Measurements from ENCODE around the gene TIRAP. TPM values are rescaled to one million over a fixed set of nuclear protein-coding genes. Genes with fewer than 3 reads are reported as not detected.
"Not testable (repeated sequence)": the region's sequence is repeated elsewhere in the genome, so short reads cannot be mapped to it uniquely, and the experiment has no call there.

The TIRAP gene
- total RNA-seq, 1 donor from 2014 or later, result 9.2 TPM

DNA sequence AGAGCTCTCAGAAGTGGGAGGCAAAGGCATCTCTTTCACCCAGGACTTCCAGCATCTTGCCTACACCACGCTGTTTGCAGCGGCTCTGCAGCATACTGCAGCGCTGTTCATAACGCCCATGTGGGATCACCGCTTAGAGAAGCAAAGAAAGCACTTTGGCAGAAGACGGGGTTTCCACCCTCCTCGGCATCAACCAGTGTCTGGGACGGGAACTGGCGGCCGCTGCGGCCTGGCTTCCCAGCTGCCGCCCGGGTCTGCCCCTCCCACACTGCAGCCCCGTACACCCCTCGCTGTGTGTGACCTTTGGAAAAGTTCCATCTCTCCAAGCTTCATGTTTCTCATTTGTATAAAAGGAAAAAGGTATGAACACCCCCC, 545 bp upstream of the TIRAP start:
- no peak for DNase-seq (ENCODE audit: extremely low read depth, low read depth, low spot score)

DNA sequence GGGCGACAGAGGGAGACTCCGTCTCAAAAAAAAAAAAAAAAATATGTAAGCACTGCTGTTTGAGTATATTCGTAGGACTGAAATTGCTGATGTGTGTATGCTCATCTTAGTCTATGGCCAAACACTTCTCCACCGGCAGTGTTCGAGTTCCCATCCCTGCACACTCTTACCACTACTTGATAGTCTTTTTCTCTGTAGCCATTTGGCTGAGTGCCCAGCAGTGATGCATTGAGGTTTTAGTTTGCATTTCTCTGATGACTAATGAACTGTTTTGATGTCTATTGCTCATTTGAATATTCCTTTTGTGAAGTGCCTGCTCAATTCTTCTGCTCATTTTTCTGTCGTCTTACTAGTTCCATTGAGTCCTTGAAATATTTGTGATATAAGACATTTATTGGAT, 1.9 kb downstream of the TIRAP start:
- DNase-seq (ENCODE audit: extremely low read depth, low read depth, low spot score), result peak; percentile 85

DNA sequence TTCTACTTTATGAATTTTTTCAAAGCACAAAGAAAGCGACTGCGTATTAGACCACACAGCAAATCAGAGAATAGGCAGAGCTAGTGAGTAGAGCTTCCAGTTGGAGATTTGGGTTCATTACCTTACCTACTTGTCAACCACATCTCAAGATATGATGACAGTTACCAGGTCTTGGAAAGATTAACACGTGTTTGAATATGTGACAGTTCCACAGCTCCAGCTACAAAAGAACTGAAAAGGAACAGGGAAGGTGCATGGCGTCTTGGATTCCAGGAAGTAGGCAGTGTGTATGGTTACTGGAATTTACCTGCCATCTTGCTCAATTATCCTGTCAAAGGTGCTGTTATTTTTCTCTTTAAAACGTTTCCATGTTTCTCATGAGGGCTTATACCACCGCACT, 5.3 kb downstream of the TIRAP start:
- no peak for DNase-seq (ENCODE audit: extremely low read depth, low read depth, low spot score)

DNA sequence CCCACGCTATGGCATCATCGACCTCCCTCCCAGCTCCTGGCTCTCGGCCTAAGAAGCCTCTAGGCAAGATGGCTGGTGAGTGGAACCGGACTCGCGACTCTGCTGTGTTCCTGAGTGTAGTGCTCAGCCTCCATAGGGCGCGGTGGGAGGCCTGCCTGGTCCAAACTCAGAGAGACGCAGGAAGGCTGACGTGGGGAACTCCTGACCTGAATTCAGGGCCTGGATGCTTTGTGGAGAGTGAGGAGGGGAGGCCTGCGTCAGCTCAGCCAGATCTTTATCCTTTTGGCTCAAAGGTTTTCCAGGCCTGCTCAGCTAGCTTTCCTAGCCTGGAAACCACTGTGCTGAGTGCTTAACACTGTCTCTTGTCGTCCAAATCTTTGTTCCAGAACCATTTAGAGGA, 8.0 kb downstream of the TIRAP start:
- DNase-seq (ENCODE audit: extremely low read depth, low read depth, low spot score), result no peak

DNA sequence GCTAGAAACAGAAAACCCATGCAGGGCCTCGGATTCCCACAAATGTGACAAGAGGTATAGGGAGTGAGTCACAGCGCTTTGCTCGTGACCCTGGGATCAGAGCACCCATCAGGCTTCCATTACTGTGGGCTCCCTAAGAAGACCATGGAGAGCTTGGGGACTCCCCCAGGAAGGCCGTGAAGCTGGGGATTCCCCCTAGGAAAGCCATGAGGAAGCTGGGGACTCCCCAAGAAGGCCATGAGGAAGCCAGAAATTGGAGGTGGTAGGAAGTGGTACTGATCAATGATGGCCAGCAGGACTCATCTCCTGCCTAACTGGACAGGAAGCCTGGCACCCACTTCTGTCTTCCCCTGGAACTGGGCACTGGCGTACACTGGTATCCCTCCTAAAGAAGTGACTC, 10.8 kb downstream of the TIRAP start:
- DNase-seq (ENCODE audit: extremely low read depth, low read depth, low spot score), result no peak

DNA sequence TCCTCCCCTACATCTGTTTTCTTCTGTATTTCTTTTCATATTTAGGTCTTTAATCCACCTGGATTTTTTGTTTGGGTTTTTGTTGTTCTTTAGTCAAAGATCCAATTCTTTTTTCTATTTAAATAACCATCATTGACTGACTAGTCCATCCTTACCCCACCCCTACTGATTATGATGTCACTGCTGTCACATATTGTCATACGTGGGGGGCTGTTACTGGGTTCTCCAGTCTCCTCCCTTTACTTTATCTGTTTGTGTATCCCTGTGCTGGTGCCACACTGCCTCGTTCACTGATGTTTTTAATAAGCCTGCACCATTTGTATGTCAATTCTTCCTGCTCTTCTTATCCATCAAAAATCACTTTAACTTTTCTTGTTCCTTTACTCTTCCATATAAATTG, 14.1 kb downstream of the TIRAP start:
- DNase-seq (ENCODE audit: extremely low read depth, low read depth, low spot score), result no peak

DNA sequence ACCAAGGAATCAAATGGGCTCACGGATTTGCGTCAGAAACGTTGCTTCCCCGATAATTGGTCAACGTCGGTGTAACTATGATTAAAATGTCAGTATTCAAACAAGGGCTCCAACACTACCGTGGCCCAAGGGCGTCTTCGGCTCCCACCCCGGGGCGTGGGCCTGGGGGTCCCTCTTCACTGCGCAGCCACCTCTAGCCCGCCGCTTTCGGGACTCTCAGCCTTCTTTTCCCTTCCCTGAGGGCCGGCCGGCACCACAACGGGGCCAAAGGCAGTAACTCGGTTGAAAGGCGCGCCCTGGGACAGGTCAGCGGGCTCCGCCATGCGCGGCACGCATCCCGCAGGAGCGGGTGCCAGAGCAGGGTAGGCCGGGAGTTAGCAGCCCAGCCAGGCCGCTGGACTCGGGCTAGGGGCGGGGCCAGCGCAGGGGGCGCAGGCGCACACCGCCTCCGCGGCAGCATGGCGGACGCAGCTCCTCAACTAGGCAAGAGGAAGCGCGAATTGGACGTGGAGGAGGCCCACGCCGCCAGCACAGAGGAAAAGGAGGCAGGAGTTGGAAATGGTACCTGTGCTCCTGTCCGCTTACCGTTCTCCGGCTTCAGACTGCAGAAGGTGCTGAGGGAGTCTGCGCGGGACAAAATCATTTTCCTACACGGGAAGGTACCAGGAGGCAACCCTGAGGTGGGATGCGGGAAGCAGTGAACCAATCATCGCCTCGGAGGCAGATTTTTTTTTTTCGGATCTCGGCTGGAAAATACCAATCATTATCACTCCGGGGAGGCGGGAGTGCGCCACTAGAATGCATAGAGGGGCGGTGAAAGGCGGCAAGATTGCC, 20.9 kb downstream of the TIRAP start, which contains the start of gene DCPS:
DCPS (plus strand) TSS at position 438 of the 834 bp plus-strand sequence; CDS start at position 459, 21 bp downstream.
- peak; percentile 47 for DNase-seq (ENCODE audit: extremely low read depth, low read depth, low spot score)

DNA sequence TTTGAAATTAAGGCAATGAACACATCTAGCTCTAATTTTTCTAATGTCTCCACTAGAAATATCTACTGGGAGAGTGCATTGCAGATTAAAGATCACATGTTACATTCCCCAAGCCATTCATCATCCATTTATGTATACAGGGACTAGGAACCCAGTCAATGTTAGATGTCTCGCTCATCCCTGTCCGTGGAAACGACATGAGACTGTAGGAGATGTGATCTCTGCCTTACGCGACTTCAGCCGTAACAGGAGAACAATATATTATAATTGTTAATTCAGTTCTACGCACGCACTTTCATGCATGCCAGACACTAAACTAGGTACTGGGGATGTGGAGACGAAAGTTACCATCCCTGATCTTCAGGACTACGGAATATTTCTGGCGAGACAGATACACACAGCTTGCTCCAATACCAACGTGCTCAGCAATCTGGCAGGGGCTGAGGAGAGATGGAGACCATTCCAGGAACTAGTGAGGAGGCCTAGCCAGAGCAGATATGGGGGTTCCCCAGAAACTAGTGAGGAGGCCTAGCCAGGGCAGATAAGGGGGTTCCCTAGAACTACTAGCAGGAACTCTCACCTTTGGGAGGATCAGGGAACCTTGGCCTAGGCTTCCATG, 21.7 kb downstream of the TIRAP start:
- DNase-seq (ENCODE audit: extremely low read depth, low read depth, low spot score), result no peak

DNA sequence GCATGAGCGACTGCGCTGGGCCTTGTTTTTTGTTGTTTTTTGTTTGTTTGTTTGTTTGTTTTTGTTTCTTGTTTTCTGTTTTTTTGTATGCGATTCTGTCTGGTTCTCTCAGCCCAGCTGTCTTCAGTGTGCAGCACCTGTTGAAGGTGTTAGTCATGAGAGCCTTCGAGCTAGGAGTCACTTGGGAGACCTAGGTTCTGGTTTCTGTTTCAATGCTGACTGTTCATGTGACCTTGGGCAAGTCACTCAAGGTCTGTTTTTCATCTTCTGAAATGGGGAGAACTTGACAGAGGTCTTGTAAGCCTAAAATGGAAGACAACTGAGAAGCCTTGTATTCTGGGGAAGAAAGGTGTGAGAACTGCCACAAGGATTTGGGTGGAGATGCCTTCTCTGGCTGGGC, 22.8 kb downstream of the TIRAP start:
- no peak for DNase-seq (ENCODE audit: extremely low read depth, low read depth, low spot score)

DNA sequence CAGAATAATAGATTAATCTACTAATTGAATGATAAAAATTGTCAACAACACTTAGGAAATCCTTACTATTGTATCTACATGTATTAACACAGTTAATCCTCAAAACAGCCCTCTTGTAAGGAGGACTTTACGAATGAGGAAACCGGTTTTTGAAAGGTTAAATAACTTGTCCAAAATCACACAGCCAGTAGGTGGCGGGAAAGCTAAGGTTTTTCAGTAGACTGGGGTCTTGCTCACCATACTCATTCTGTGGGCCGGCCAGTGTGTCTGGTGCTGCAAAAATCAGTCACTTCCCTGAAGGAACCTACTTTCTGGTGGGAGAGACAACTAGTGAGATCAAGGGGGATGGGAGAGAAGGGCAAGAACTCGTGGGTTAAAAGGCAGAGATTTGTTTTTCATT, 24.8 kb downstream of the TIRAP start:
- DNase-seq (ENCODE audit: extremely low read depth, low read depth, low spot score), result no peak

DNA sequence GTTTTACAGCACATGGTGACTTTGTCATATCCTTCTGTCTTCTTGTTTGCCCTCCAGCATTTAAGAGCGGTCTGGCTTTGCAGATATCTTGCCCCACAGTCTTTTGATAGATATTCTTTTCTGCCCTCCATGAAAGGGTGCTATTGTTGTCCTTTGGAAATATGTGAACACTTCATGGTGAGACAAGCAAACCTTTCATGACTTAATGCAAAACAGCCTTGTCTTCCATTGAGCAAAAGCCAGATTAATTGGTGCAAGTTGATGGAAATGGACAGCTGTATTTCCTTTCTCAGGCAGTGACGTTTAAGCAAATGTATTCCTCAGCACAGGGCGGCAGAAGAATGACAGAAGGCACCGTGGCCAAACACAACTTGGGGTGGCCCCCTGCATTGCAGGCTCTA, 25.4 kb downstream of the TIRAP start:
- no peak for DNase-seq (ENCODE audit: extremely low read depth, low read depth, low spot score)

DNA sequence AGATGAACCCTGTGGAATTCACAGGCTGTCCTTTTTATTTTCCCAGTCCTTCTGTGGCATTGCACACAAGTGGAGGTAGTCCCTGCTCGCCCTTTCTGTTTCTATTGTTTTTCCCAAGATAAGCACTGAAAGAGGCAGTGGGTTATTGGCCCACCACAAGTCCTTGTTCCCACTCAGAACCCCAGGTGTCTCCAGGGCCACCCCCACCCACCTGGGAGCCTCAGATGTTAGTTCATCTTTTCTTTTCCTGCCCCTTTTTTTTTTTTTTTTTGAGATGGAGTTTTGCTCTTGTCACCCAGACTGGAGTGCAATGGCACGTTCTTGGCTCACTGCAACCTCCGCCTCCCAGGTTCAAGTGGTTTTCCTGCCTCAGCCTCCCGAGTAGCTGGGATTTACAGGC, 25.9 kb downstream of the TIRAP start:
- DNase-seq (ENCODE audit: extremely low read depth, low read depth, low spot score), result not testable (repeated sequence)

DNA sequence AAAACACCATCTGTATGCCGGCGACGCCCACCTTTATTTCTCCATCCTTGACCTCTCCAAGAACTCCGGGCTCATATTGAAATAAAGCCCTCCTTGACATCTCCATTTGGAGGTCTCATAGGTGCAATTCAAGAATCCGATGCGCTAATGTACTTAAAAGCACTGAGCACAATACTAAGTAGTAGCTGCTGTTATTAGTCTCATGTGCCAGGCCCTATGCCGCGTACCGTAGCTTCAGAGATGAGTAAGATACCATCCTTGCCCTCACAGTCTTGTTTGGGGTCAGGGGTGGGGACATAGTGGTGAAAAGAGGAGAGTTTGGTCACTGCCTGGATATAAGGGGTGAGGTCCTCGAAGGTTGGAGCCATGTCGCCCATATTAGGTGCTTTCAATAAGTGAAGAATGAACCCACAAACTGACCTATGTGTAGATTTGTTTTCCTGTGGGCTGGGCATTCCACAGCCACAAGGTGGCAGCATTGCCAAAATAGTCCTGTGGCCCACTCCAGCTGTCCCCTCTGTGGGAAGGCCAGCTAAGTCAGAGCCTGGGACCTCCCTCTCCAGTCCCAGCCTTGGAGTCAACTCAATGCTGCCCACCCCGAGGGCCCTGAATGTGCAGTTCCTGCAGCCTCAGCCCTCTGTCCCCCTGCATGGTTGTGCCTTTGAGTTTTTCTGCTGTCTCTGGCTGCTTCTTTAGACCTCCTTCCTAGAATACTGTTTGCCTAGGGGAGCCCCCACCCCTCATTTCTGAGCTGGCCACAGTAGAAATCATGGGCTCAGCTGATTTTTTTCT, 27.5 kb downstream of the TIRAP start:
- peak; percentile 61 for DNase-seq (ENCODE audit: extremely low read depth, low read depth, low spot score)

DNA sequence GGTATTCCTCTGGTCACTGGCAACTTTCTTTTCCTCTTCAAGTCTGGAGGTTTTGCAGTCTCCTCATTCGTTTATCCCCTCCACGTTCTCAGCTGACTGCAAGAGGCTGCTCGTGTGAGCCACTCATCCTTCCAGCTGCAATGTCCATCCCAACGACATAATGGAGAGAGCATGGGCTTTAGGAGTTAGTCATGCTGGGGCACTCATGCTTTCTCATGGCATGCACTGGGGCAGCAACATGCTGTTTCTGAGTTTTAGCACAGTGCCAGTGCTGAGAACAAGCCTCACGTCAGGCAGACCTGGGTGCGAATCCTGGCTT, 28.1 kb downstream of the TIRAP start:
- no peak for DNase-seq (ENCODE audit: extremely low read depth, low read depth, low spot score)

DNA sequence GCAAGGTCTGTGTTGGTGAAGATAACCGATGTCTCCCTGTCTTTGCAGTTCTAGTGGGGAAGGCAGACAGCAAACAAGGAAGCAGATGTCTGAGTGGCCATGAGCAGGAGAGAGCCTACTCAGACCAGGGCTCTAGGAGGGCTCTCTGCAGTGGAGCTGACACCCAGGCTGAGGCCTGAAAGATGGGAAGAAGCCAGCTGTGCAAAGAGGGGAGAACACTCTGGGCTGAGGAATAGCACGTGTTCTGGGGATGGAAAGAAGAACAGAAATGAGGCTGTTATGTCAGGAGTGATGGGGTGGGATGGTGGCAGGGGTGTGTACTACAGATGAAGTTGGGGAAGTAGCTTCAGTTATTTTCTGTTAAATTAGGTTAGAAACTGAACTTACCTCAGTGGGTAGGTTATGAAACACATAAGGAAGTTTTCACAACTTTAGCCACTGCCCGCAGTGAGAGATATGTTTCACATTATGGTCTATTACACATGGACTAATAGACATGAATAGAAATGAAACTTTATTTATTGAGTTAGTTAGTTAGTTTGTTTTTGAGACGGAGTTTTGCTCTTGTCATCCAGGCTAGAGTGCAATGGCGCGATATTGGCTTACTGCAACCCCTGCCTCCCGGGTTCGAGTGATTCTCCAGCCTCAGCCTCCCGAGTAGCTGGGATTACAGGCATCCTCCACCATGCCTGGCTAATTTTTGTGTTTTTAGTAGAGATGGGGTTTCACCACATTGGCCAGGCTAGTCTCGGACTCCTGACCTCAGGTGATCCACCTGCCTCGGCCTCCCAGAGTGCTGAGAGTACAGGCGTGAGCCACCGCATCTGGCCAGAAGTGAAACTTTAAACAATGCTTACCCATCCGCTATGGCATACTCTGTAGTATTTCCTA, 28.8 kb downstream of the TIRAP start:
- no peak for DNase-seq (ENCODE audit: extremely low read depth, low read depth, low spot score)

DNA sequence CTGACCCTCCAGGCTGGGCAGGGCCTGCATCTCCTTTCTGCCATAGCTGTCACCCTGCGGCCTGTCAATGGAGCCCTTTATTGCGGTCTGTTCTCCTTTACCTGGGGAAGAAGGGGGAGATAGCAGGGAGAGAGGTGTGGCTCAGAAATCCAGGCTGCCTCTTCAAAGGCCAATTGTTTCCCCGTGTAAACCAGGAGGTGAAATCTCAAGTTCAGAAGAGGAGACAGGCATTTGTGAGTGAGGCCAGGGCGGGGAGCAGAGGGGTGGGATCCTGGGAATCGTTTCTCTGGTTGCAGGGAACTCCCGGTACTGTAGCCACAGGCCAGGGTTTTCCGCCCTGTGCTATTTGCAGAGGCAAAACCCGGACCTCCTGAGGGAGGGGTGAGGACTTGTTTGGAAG, 30.1 kb downstream of the TIRAP start:
- DNase-seq (ENCODE audit: extremely low read depth, low read depth, low spot score), result no peak

DNA sequence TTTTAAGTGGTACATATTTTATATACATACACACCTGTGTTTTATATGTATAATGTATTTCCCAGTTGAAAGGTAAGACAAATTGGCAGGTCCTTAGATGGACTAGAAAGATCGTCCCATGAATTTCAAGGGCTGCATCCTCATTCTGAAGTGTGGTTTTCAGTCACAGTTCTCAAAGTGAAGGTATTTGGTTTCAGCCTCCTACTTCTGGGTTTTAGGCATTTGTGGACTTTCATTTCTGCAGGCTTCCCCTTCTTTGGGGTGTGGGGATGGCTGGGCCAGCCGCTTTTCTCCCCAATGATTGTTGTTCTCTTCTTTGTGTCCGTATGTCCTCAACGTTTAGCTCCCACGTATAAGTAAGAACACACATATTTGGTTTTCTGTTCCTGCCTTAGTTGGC, 30.9 kb downstream of the TIRAP start:
- DNase-seq (ENCODE audit: extremely low read depth, low read depth, low spot score), result no peak

DNA sequence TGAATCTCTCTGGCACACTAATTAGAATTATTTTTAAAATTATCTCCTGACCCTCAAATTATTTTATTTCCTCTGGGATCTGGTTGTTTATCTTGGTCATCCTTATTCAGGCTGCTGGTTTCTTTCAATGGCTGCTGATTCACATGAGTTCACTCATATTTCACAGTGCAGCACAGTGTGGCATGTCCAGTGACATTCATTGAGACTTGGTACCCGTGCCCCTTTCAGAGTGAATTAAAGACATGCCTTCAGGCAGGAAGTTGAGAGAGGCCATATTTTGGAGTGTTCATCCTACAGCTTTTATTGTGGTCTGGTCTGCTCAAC, 34.5 kb downstream of the TIRAP start:
- DNase-seq (ENCODE audit: extremely low read depth, low read depth, low spot score), result no peak

DNA sequence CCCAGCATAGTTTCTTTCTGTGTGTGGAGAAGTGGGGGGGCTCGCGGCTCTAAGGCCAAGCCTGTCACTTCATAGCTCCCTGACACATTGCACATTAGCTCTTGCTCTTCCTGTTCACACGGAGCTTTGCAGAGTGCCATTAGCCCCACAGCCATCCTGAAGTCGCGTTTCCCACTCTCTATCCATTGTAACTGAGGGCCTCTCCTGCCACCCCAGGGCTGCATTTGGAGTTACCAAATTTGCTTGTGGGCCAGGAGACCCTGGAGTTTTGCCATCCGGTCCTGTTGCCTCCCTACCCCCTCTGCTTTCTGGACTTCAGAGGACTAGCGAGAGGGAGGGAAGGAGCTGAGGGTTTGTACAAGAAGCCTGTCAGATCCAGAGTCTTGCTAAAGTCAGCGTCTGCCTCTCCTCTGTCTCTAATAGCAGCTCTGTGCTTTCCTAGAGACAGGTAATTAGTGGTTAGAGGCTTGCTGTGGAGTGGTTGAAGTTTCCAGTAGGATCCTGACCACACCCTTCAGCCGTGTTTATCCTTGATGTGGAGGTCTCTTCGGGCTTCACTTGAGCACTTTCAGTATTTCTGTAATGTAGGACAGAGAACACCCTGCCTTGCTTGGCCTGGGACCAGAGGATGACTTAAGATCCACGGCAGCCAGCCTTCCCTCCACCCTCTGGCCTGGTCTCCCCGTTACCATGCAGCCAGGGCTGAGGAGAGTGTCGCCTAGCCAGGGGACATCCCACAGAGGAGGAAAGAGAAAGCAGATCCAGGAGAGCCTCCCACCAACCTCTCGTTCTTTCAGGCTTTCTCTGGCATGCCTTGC, 35.1 kb downstream of the TIRAP start:
- DNase-seq (ENCODE audit: extremely low read depth, low read depth, low spot score), result no peak
